ENCODE results near the gene MSANTD3. TPM values are rescaled to one million over a fixed set of nuclear protein-coding genes. Genes with fewer than 3 reads are reported as not detected.

The MSANTD3 gene
- total RNA-seq, 1 experiment from 2014 or later, result 30.2 TPM

DNA sequence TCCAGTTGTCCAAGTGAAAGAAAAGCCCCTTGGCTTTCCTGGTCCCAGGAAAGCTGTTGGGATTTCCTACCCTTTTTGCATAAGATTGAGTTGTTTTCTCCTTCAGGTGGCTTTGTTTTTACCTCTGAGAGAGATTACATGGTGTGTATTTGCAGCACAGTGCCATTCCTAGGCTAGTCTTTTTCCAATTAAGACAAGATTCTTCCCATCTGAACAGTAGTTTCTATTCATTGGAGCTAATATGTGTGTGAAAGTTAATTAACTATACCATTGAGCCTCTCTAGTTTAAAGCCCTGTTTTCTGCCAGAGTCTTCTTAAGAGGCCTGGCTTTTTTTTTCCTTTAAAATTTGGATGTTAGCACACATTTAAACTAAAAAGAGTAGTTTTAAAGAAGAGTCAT lies 20.1 kb downstream of the MSANTD3 start:
- TF ChIP-seq ZNF219 (CRISPR knock-in tag; IDR thresholded peaks at IDR 0.05; ENCODE audit: borderline replicate concordance), result no peak
- TF ChIP-seq FOXP1 (CRISPR knock-in tag; IDR thresholded peaks at IDR 0.05; ENCODE audit: borderline replicate concordance), result no peak
- TF ChIP-seq, protein P1, sequence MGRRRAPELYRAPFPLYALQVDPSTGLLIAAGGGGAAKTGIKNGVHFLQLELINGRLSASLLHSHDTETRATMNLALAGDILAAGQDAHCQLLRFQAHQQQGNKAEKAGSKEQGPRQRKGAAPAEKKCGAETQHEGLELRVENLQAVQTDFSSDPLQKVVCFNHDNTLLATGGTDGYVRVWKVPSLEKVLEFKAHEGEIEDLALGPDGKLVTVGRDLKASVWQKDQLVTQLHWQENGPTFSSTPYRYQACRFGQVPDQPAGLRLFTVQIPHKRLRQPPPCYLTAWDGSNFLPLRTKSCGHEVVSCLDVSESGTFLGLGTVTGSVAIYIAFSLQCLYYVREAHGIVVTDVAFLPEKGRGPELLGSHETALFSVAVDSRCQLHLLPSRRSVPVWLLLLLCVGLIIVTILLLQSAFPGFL (CRISPR knock-in tag; IDR thresholded peaks at IDR 0.05; ENCODE audit: borderline replicate concordance), result no peak
- TF ChIP-seq OVOL2 (CRISPR knock-in tag; IDR thresholded peaks at IDR 0.05; ENCODE audit: borderline replicate concordance), result no peak
- no peak for TF ChIP-seq ELF4 (CRISPR knock-in tag; IDR thresholded peaks at IDR 0.05; ENCODE audit: low read depth)
- TF ChIP-seq ZNF423 (CRISPR knock-in tag; IDR thresholded peaks at IDR 0.05), result no peak
- TF ChIP-seq, protein P2, sequence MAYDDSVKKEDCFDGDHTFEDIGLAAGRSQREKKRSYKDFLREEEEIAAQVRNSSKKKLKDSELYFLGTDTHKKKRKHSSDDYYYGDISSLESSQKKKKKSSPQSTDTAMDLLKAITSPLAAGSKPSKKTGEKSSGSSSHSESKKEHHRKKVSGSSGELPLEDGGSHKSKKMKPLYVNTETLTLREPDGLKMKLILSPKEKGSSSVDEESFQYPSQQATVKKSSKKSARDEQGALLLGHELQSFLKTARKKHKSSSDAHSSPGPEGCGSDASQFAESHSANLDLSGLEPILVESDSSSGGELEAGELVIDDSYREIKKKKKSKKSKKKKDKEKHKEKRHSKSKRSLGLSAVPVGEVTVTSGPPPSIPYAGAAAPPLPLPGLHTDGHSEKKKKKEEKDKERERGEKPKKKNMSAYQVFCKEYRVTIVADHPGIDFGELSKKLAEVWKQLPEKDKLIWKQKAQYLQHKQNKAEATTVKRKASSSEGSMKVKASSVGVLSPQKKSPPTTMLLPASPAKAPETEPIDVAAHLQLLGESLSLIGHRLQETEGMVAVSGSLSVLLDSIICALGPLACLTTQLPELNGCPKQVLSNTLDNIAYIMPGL (CRISPR knock-in tag; IDR thresholded peaks at IDR 0.05), result no peak
- TF ChIP-seq GTF2I (CRISPR knock-in tag; conservative IDR thresholded peaks at IDR 0.05), result no peak
- TF ChIP-seq NFE2L1 (CRISPR knock-in tag; IDR thresholded peaks at IDR 0.05), result no peak
- TF ChIP-seq, protein P3, sequence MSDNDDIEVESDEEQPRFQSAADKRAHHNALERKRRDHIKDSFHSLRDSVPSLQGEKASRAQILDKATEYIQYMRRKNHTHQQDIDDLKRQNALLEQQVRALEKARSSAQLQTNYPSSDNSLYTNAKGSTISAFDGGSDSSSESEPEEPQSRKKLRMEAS (CRISPR knock-in tag; IDR thresholded peaks at IDR 0.05), result no peak
- no peak for TF ChIP-seq ESRRA (CRISPR knock-in tag; IDR thresholded peaks at IDR 0.05; ENCODE audit: borderline replicate concordance)
- peaks cover 24% of the 10 kb centered on the region for H3K4me1 Mint-ChIP-seq
- CTCF ChIA-PET, result no interaction called here
- DNase-seq (ENCODE audit: low spot score), result no peak
- H3K36me3 Mint-ChIP-seq, result peaks cover 13% of the 10 kb centered on the region
- peak overlapping the region; percentile 81 for H3K27ac Mint-ChIP-seq
- no peaks in the 10 kb centered on the region for H3K27me3 Mint-ChIP-seq (ENCODE audit: low read depth)
- H3K9me3 Mint-ChIP-seq, result no peaks in the 10 kb centered on the region
- no peak for ATAC-seq
- no peak overlapping the region for H3K4me3 Mint-ChIP-seq
- POLR2A ChIA-PET, result no interaction called here

- ATAC-seq (no peak), DNase-seq (ENCODE audit: low spot score) (no peak)
- ChIA-PET POLR2A (no interaction called here), CTCF (no interaction called here)
- H3K27me3 Mint-ChIP-seq (ENCODE audit: low read depth), result no peaks in the 10 kb centered on the region
- peaks cover 20% of the 10 kb centered on the region for H3K36me3 Mint-ChIP-seq
- H3K4me1 Mint-ChIP-seq, result peaks cover 23% of the 10 kb centered on the region
- H3K4me3 Mint-ChIP-seq, result no peak overlapping the region
- no peaks in the 10 kb centered on the region for H3K9me3 Mint-ChIP-seq
- peak overlapping the region; percentile 48 for H3K27ac Mint-ChIP-seq
- TF ChIP-seq ATF3 (CRISPR knock-in tag; conservative IDR thresholded peaks at IDR 0.05), result no peak
- TF ChIP-seq, protein P4, sequence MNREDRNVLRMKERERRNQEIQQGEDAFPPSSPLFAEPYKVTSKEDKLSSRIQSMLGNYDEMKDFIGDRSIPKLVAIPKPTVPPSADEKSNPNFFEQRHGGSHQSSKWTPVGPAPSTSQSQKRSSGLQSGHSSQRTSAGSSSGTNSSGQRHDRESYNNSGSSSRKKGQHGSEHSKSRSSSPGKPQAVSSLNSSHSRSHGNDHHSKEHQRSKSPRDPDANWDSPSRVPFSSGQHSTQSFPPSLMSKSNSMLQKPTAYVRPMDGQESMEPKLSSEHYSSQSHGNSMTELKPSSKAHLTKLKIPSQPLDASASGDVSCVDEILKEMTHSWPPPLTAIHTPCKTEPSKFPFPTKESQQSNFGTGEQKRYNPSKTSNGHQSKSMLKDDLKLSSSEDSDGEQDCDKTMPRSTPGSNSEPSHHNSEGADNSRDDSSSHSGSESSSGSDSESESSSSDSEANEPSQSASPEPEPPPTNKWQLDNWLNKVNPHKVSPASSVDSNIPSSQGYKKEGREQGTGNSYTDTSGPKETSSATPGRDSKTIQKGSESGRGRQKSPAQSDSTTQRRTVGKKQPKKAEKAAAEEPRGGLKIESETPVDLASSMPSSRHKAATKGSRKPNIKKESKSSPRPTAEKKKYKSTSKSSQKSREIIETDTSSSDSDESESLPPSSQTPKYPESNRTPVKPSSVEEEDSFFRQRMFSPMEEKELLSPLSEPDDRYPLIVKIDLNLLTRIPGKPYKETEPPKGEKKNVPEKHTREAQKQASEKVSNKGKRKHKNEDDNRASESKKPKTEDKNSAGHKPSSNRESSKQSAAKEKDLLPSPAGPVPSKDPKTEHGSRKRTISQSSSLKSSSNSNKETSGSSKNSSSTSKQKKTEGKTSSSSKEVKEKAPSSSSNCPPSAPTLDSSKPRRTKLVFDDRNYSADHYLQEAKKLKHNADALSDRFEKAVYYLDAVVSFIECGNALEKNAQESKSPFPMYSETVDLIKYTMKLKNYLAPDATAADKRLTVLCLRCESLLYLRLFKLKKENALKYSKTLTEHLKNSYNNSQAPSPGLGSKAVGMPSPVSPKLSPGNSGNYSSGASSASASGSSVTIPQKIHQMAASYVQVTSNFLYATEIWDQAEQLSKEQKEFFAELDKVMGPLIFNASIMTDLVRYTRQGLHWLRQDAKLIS (CRISPR knock-in tag; IDR thresholded peaks at IDR 0.05; ENCODE audit: borderline replicate concordance), result no peak
- no peak for TF ChIP-seq ZNF121 (CRISPR knock-in tag; IDR thresholded peaks at IDR 0.05)
- TF ChIP-seq TEAD4 (CRISPR knock-in tag; IDR thresholded peaks at IDR 0.05), result no peak
- TF ChIP-seq AR (CRISPR knock-in tag; IDR thresholded peaks at IDR 0.05), result no peak
- no peak for TF ChIP-seq ZNF532 (CRISPR knock-in tag; IDR thresholded peaks at IDR 0.05; ENCODE audit: borderline replicate concordance)
- no peak for TF ChIP-seq USF1 (CRISPR knock-in tag; IDR thresholded peaks at IDR 0.05)
- no peak for TF ChIP-seq PRRX2 (CRISPR knock-in tag; IDR thresholded peaks at IDR 0.05)
- no peak for TF ChIP-seq ZNF317 (CRISPR knock-in tag; IDR thresholded peaks at IDR 0.05; ENCODE audit: borderline replicate concordance, low read depth)
- TF ChIP-seq ZNF232 (CRISPR knock-in tag; IDR thresholded peaks at IDR 0.05), result no peak
Measured at GRCh38 chr9:100448266-100448665, 21.3 kb downstream of the MSANTD3 start.
